Activated T-cell treated with anti-CD3 and anti-CD28 coated beads, Interleukin-2, amount 50 U/mL, for 4 hours (primary cell): Measurements from ENCODE around the gene CRTAC1. TPM values are rescaled to one million over a fixed set of nuclear protein-coding genes. Genes with fewer than 3 reads are reported as not detected.

Source experiments
- ATAC-seq, 2 donors: fragments of 200-7000 bp; cut with Tn5 transposase; one replicate each; pipeline ENCODE4 v1.10.0; 2021
- DNase-seq: peaks from one replicate; pipeline ENCODE4 v3.0.0-alpha.2; 2020
- H3K27me3 Mint-ChIP-seq: one replicate; pipeline ENCODE4 v1.8.0; 2021; ENCODE audit warnings: low read depth, mixed read lengths
- H3K36me3 Mint-ChIP-seq: one replicate; pipeline ENCODE4 v1.8.0; 2022; ENCODE audit warnings: mixed read lengths; ENCODE audit not compliant: insufficient read depth
- H3K4me1 Mint-ChIP-seq: one replicate; pipeline ENCODE4 v1.8.0; 2021; ENCODE audit warnings: low read depth, mixed read lengths
- H3K4me3 Mint-ChIP-seq: one replicate; pipeline ENCODE4 v1.8.0; 2021; ENCODE audit warnings: mild to moderate bottlenecking, moderate library complexity, mixed read lengths
- H3K9me3 Mint-ChIP-seq: one replicate; pipeline ENCODE4 v1.8.0; 2021; ENCODE audit warnings: mixed read lengths
- total RNA-seq, 3 donors: library from RNA; stranded (reverse); gene quantifications; one replicate each; pipeline ENCODE4 v1.2.1, GENCODE V29; 2021

Gene CRTAC1
- total RNA-seq, 3 donors from 2014 or later = not detected

GRCh38 chr10:97915346-97916131 lies 114.9 kb downstream of the CRTAC1 start:
- DNase-seq (no peak), ATAC-seq (no peak)
- no peaks in the 10 kb centered on the region for H3K36me3 Mint-ChIP-seq
- H3K4me3 Mint-ChIP-seq = no peak overlapping the region
- no peaks in the 10 kb centered on the region for H3K9me3 Mint-ChIP-seq
- H3K27me3 Mint-ChIP-seq = peaks cover 2% of the 10 kb centered on the region
- peaks cover 13% of the 10 kb centered on the region for H3K4me1 Mint-ChIP-seq

GRCh38 chr10:97914837-97915211 lies 115.6 kb downstream of the CRTAC1 start:
- peaks cover 2% of the 10 kb centered on the region for H3K27me3 Mint-ChIP-seq
- no peaks in the 10 kb centered on the region for H3K36me3 Mint-ChIP-seq
- H3K9me3 Mint-ChIP-seq = no peaks in the 10 kb centered on the region
- H3K4me1 Mint-ChIP-seq = peaks cover 13% of the 10 kb centered on the region
- DNase-seq (peak; percentile 66), ATAC-seq (peak; percentile 87)
- no peak overlapping the region for H3K4me3 Mint-ChIP-seq

DNA sequence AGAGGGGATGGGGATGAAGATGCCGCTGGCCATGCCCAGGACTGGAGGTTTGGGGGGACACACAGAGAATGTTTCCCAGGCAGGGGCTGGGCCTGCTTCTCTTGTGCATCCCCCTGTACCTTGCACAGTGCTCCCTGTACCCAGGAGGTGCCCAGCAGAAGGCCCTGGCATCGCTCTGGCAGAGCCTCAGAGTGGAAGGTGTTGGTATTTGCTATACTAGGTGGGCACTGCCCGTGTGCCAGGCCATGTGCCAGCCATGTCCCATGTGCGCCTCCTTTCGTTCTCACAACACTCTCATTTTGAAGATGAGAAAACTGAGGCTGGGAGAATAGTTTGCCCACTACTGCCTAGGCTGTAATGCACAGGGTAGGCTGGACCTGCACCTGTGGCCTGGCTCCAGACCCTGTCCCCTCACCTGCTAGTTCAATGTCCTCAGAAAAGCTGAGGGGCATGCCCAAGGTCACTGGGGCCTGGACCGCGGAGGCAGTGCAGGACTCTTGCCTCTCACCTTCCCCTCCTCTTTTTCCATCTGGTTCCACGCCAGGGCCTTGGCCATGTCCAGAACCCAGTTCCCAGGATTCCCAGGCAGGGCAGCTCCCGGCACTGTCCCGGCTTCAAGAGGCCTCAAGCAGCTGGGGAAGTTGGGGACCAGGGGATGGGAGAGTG lies 116.1 kb downstream of the CRTAC1 start:
- H3K27me3 Mint-ChIP-seq = peaks cover 2% of the 10 kb centered on the region
- ATAC-seq (no peak), DNase-seq (no peak)
- peaks cover 11% of the 10 kb centered on the region for H3K4me1 Mint-ChIP-seq
- H3K36me3 Mint-ChIP-seq = no peaks in the 10 kb centered on the region
- H3K4me3 Mint-ChIP-seq = no peak overlapping the region
- no peaks in the 10 kb centered on the region for H3K9me3 Mint-ChIP-seq

GRCh38 chr10:97913614-97914013 lies 116.8 kb downstream of the CRTAC1 start:
- H3K36me3 Mint-ChIP-seq = no peaks in the 10 kb centered on the region
- no peak for ATAC-seq
- no peak overlapping the region for H3K4me3 Mint-ChIP-seq
- no peak for DNase-seq
- H3K27me3 Mint-ChIP-seq = peaks cover 2% of the 10 kb centered on the region
- H3K9me3 Mint-ChIP-seq = no peaks in the 10 kb centered on the region
- peaks cover 7% of the 10 kb centered on the region for H3K4me1 Mint-ChIP-seq

- peaks cover 2% of the 10 kb centered on the region for H3K27me3 Mint-ChIP-seq
- H3K4me3 Mint-ChIP-seq = no peak overlapping the region
- no peaks in the 10 kb centered on the region for H3K36me3 Mint-ChIP-seq
- ATAC-seq (no peak), DNase-seq (no peak)
- H3K9me3 Mint-ChIP-seq = no peaks in the 10 kb centered on the region
- peaks cover 7% of the 10 kb centered on the region for H3K4me1 Mint-ChIP-seq
Measured at GRCh38 chr10:97913193-97913592, 117.2 kb downstream of the CRTAC1 start.

- ATAC-seq = no peak
- Mint-ChIP-seq H3K27me3 (peaks cover 6% of the 10 kb centered on the region), H3K4me1 (peaks cover 7% of the 10 kb centered on the region), H3K9me3 (no peaks in the 10 kb centered on the region), H3K36me3 (no peaks in the 10 kb centered on the region), H3K4me3 (no peak overlapping the region)
- DNase-seq = no peak
Measured at GRCh38 chr10:97911217-97911616, 119.2 kb downstream of the CRTAC1 start.

DNA sequence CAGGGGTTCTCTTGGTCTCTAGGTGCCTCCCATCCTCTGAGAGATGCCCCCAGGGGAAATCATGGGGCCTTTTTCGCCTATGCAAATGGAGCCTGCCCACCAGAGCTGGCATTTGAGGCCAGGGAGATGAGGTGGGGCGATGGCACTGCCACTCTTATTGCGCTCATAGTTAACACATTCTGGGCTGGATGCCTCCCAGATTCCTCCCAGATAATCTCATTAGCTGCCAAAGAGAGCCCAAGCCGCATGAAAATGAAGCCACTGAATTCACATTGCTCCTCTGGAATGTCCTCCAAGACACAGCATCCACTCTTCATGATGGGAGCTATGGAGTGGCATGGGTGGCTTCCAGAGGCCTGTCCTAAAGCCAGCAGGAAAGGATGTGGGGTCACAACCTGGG lies 119.8 kb downstream of the CRTAC1 start:
- ATAC-seq (no peak), DNase-seq (no peak)
- no peak overlapping the region for H3K4me3 Mint-ChIP-seq
- H3K36me3 Mint-ChIP-seq = no peaks in the 10 kb centered on the region
- peaks cover 7% of the 10 kb centered on the region for H3K4me1 Mint-ChIP-seq
- H3K9me3 Mint-ChIP-seq = no peaks in the 10 kb centered on the region
- peaks cover 9% of the 10 kb centered on the region for H3K27me3 Mint-ChIP-seq

DNA sequence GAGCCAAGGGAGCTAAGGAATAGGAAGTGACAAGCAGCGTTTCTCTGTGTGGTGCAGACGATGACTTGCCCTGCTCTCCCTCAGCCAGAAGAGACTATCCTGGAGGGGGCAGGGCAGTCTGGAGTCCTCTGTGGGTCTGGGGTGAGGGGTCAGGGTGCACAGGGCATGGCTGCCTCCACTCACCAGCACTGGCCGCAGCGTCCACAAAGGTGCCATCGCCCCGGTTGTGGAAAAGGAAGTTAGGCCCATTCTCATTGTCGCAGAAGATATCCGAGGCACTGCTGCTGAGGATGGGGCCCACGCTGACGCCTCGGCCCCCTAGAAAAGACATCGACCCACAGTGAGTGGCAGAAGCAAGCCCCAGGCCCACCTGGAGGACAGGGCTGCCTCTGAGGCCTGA lies 122.6 kb downstream of the CRTAC1 start:
- Mint-ChIP-seq H3K36me3 (no peaks in the 10 kb centered on the region), H3K9me3 (no peaks in the 10 kb centered on the region), H3K4me1 (no peaks in the 10 kb centered on the region), H3K4me3 (no peak overlapping the region), H3K27me3 (peaks cover 19% of the 10 kb centered on the region)
- DNase-seq (no peak), ATAC-seq (no peak)

DNA sequence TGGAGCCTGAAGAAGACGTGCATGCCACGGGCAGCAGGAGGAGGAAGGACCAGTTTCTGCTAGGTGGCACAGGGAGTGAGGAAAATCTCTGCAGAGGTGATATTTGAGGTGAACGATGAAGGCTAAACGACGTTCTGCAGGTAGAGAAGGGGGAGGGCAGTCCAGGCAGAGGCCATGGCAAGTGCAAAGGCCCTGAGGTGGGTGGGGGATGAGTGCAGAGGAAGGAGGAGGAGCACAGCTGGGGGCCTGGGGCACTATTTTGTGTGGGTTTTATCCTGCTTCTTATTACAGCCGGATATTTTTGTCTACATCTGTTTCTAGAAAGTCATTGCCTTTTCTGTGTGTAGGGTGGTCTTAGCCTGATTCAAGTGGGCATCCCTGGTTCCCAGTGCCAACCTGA lies 123.2 kb downstream of the CRTAC1 start:
- H3K9me3 Mint-ChIP-seq = no peaks in the 10 kb centered on the region
- DNase-seq = no peak
- no peaks in the 10 kb centered on the region for H3K36me3 Mint-ChIP-seq
- no peak overlapping the region for H3K4me3 Mint-ChIP-seq
- no peaks in the 10 kb centered on the region for H3K4me1 Mint-ChIP-seq
- no peak for ATAC-seq
- H3K27me3 Mint-ChIP-seq = peaks cover 19% of the 10 kb centered on the region

GRCh38 chr10:97905276-97905675 lies 125.1 kb downstream of the CRTAC1 start:
- H3K27me3 Mint-ChIP-seq = peaks cover 17% of the 10 kb centered on the region
- H3K4me3 Mint-ChIP-seq = no peak overlapping the region
- no peaks in the 10 kb centered on the region for H3K9me3 Mint-ChIP-seq
- H3K4me1 Mint-ChIP-seq = no peaks in the 10 kb centered on the region
- H3K36me3 Mint-ChIP-seq = no peaks in the 10 kb centered on the region
- no peak for DNase-seq
- ATAC-seq = no peak

- DNase-seq = no peak
Measured at GRCh38 chr10:97904576-97904975, 125.8 kb downstream of the CRTAC1 start.

GRCh38 chr10:97904018-97904381 lies 126.4 kb downstream of the CRTAC1 start:
- no peak overlapping the region for H3K4me3 Mint-ChIP-seq
- no peaks in the 10 kb centered on the region for H3K4me1 Mint-ChIP-seq
- H3K27me3 Mint-ChIP-seq = peaks cover 17% of the 10 kb centered on the region
- H3K9me3 Mint-ChIP-seq = no peaks in the 10 kb centered on the region
- H3K36me3 Mint-ChIP-seq = no peaks in the 10 kb centered on the region
- no peak for DNase-seq
- ATAC-seq = no peak

More at GRCh38 chr10:97904576-97904975, 125.8 kb downstream of the CRTAC1 start:
- no peaks in the 10 kb centered on the region for H3K36me3 Mint-ChIP-seq
- no peaks in the 10 kb centered on the region for H3K9me3 Mint-ChIP-seq
- H3K27me3 Mint-ChIP-seq = peaks cover 17% of the 10 kb centered on the region
- H3K4me1 Mint-ChIP-seq = no peaks in the 10 kb centered on the region
- ATAC-seq = no peak
- no peak overlapping the region for H3K4me3 Mint-ChIP-seq

DNA sequence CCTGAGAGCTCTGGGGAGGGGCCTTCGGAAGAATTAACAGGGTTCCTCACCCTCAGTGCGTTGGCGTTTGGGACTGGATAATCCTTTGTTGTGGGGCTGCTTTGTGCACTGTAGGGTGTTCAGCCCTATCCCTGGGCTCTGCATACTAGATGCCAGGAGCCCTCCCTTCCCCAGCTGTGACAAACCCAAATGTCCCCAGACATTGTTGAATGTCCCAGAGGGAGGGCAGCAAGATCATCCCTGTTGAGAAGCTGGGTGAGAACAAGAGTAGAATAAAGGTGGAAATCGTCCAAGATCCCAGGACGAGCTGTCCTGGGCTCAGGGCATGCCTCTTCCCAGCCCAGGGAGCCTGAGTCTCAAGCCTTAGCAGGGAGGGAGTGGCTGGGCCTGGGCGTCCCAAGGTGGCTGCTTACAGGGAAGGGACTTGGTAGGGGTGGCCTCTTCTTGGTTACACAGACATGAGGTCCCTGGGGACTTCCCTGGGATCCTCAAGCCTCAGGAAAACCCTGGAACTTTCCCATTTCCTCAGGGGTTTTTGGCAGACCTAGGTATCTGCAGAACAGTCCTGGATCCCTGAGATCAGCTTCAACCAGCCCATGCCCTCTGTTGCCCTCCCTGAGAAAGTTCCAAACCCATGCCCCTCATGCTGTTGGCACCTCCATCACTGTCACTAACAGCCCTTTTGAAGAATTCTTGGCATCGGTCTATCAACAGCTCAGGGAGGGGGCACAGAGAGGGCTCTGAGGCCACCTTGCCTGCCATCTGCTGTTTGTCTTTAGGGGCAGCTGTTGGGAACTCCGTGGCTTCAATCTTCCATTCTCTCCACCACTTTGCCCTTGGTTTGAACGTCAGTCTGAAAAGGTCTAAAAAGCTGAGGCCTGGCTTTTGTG lies 127.0 kb downstream of the CRTAC1 start:
- DNase-seq (no peak), ATAC-seq (no peak)
- Mint-ChIP-seq H3K4me3 (no peak overlapping the region), H3K36me3 (no peaks in the 10 kb centered on the region), H3K27me3 (peaks cover 17% of the 10 kb centered on the region), H3K9me3 (no peaks in the 10 kb centered on the region), H3K4me1 (no peaks in the 10 kb centered on the region)

- peaks cover 13% of the 10 kb centered on the region for H3K27me3 Mint-ChIP-seq
- DNase-seq (no peak), ATAC-seq (no peak)
- H3K9me3 Mint-ChIP-seq = no peaks in the 10 kb centered on the region
- no peaks in the 10 kb centered on the region for H3K36me3 Mint-ChIP-seq
- no peaks in the 10 kb centered on the region for H3K4me1 Mint-ChIP-seq
- no peak overlapping the region for H3K4me3 Mint-ChIP-seq
Measured at GRCh38 chr10:97901381-97901780, 129.0 kb downstream of the CRTAC1 start.
